GM19099 (cell line): Measurements from ENCODE around the gene IKZF2.

Experiments used
- POLR2A ChIP-seq: IDR thresholded peaks from 3 replicates; pipeline ENCODE4 v1.6.1; 2011; ENCODE audit warnings: low read depth; ENCODE audit not compliant: insufficient read length; ENCODE audit errors: extremely low read depth

Gene IKZF2

GRCh38 chr2:213161759-213162515 lies 10.5 kb upstream of the IKZF2 start:
- TF ChIP-seq POLR2A = no peak

GRCh38 chr2:213159768-213160167 lies 8.4 kb upstream of the IKZF2 start:
- TF ChIP-seq POLR2A = no peak

GRCh38 chr2:213157242-213157641 lies 5.8 kb upstream of the IKZF2 start:
- TF ChIP-seq POLR2A = no peak

- no peak for TF ChIP-seq POLR2A
Observed at GRCh38 chr2:213156717-213157116, 5.3 kb upstream of the IKZF2 start.

GRCh38 chr2:213152888-213153287 lies 1.5 kb upstream of the IKZF2 start:
- no peak for TF ChIP-seq POLR2A

GRCh38 chr2:213152065-213152794 lies 818 bp upstream of the IKZF2 start:
- peak; percentile 51 for TF ChIP-seq POLR2A

GRCh38 chr2:213150315-213151097 lies 906 bp downstream of the IKZF2 start:
- peak; percentile 31 for TF ChIP-seq POLR2A

GRCh38 chr2:213149949-213150314 lies 1.5 kb downstream of the IKZF2 start:
- no peak for TF ChIP-seq POLR2A

- TF ChIP-seq POLR2A = peak; percentile 15
Observed at GRCh38 chr2:213149294-213149875, 2.0 kb downstream of the IKZF2 start.

GRCh38 chr2:213148572-213149261 lies 2.7 kb downstream of the IKZF2 start:
- TF ChIP-seq POLR2A = peak; percentile 4

GRCh38 chr2:213147538-213147937 lies 3.9 kb downstream of the IKZF2 start:
- no peak for TF ChIP-seq POLR2A

GRCh38 chr2:213145715-213146242 lies 5.6 kb downstream of the IKZF2 start:
- TF ChIP-seq POLR2A = no peak

- no peak for TF ChIP-seq POLR2A
Observed at GRCh38 chr2:213137064-213137463, 14.3 kb downstream of the IKZF2 start.

GRCh38 chr2:213129311-213129710 lies 22.1 kb downstream of the IKZF2 start:
- no peak for TF ChIP-seq POLR2A
